ENCODE data around the gene CDH13.

CDH13 gene

GRCh38 chr16:82949016-82949415, 322.2 kb downstream of the CDH13 start:
- H2BK15ac ChIP-seq (ENCODE audit: low read depth, poor library complexity, severe bottlenecking): no peak overlapping the region
- no peak for DNase-seq
- H3K14ac ChIP-seq (ENCODE audit: low read length in 2 of 2): no peak overlapping the region
- H2BK12ac ChIP-seq (ENCODE audit: low read length in 2 of 2): no peak overlapping the region
- H2AK5ac ChIP-seq (ENCODE audit: low read length, severe bottlenecking): no peak overlapping the region
- no peaks in the 10 kb centered on the region for H3K27me3 ChIP-seq (ENCODE audit: control insufficient read depth in 1 of 2, insufficient read depth in 1 of 2, low read length in 2 of 2)
- H4K91ac ChIP-seq (ENCODE audit: low read length): peak overlapping the region; percentile 31
- WGBS: 97% methylated on average over 5 of the region's 5 CpGs
- no peak overlapping the region for H3K27ac ChIP-seq (ENCODE audit: low read length, poor library complexity, severe bottlenecking)
- H2BK120ac ChIP-seq (ENCODE audit: low read depth, low read length): no peak overlapping the region
- H3K18ac ChIP-seq (ENCODE audit: low read depth in 1 of 2, low read length in 2 of 2): no peak overlapping the region
- peaks cover 9% of the 10 kb centered on the region for H3K79me1 ChIP-seq (replicated peaks; ENCODE audit: low read length, poor library complexity, severe bottlenecking)
- no peaks in the 10 kb centered on the region for H3K9me3 ChIP-seq (ENCODE audit: control insufficient read depth, low read length)
- H4K8ac ChIP-seq (ENCODE audit: low read length): no peak overlapping the region
- no peak overlapping the region for H2BK5ac ChIP-seq (ENCODE audit: low read depth, low read length, poor library complexity, severe bottlenecking)
- H3K4me1 ChIP-seq (ENCODE audit: control insufficient read depth, insufficient read depth, low read depth, low read length): no peaks in the 10 kb centered on the region
- no peak overlapping the region for H3K4me2 ChIP-seq (ENCODE audit: low read length, poor library complexity, severe bottlenecking)
- H3K36me3 ChIP-seq (ENCODE audit: control insufficient read depth in 1 of 2, insufficient read depth in 2 of 2, low read depth in 1 of 2, low read length in 2 of 2): no peaks in the 10 kb centered on the region
- no peak overlapping the region for H2AFZ ChIP-seq (ENCODE audit: low read depth, low read length)
- H3K4me3 ChIP-seq (ENCODE audit: insufficient read depth in 1 of 2, low read depth in 1 of 2, low read length in 2 of 2): no peak overlapping the region
- no peak overlapping the region for H3K9ac ChIP-seq (ENCODE audit: low read length)
- H3K23ac ChIP-seq (ENCODE audit: low read length in 2 of 2): no peak overlapping the region
- no peak overlapping the region for H3K4ac ChIP-seq (ENCODE audit: low read depth in 1 of 2, low read length in 2 of 2)

- Histone ChIP-seq H2BK15ac (ENCODE audit: low read depth, poor library complexity, severe bottlenecking) (no peak overlapping the region), H2BK5ac (ENCODE audit: low read depth, low read length, poor library complexity, severe bottlenecking) (no peak overlapping the region), H3K27ac (ENCODE audit: low read length, poor library complexity, severe bottlenecking) (no peak overlapping the region), H3K4ac (ENCODE audit: low read depth in 1 of 2, low read length in 2 of 2) (no peak overlapping the region), H4K8ac (ENCODE audit: low read length) (no peak overlapping the region), H3K27me3 (ENCODE audit: control insufficient read depth in 1 of 2, insufficient read depth in 1 of 2, low read length in 2 of 2) (no peaks in the 10 kb centered on the region), H2AK5ac (ENCODE audit: low read length, severe bottlenecking) (no peak overlapping the region), H3K4me3 (ENCODE audit: insufficient read depth in 1 of 2, low read depth in 1 of 2, low read length in 2 of 2) (no peak overlapping the region), H3K9ac (ENCODE audit: low read length) (no peak overlapping the region), H3K23ac (ENCODE audit: low read length in 2 of 2) (no peak overlapping the region), H3K36me3 (ENCODE audit: control insufficient read depth in 1 of 2, insufficient read depth in 2 of 2, low read depth in 1 of 2, low read length in 2 of 2) (no peaks in the 10 kb centered on the region), H4K91ac (ENCODE audit: low read length) (no peak overlapping the region), H3K4me2 (ENCODE audit: low read length, poor library complexity, severe bottlenecking) (no peak overlapping the region), H2BK12ac (ENCODE audit: low read length in 2 of 2) (no peak overlapping the region), H3K14ac (ENCODE audit: low read length in 2 of 2) (no peak overlapping the region), H2BK120ac (ENCODE audit: low read depth, low read length) (no peak overlapping the region), H3K4me1 (ENCODE audit: control insufficient read depth, insufficient read depth, low read depth, low read length) (no peaks in the 10 kb centered on the region), H3K9me3 (ENCODE audit: control insufficient read depth, low read length) (no peaks in the 10 kb centered on the region), H3K18ac (ENCODE audit: low read depth in 1 of 2, low read length in 2 of 2) (no peak overlapping the region), H3K79me1 (replicated peaks; ENCODE audit: low read length, poor library complexity, severe bottlenecking) (peaks cover 7% of the 10 kb centered on the region), H2AFZ (ENCODE audit: low read depth, low read length) (no peak overlapping the region)
- DNase-seq: no peak
- no CpG with 5 or more reads among the region's 2 CpGs for WGBS
These were observed 326.7 kb downstream of the CDH13 start for GRCh38 chr16:82953517-82953916.

GRCh38 chr16:82954224-82954929, 327.6 kb downstream of the CDH13 start:
- Histone ChIP-seq H3K4me2 (ENCODE audit: low read length, poor library complexity, severe bottlenecking) (no peak overlapping the region), H3K4me3 (ENCODE audit: insufficient read depth in 1 of 2, low read depth in 1 of 2, low read length in 2 of 2) (no peak overlapping the region), H3K79me1 (replicated peaks; ENCODE audit: low read length, poor library complexity, severe bottlenecking) (peaks cover 4% of the 10 kb centered on the region), H3K27me3 (ENCODE audit: control insufficient read depth in 1 of 2, insufficient read depth in 1 of 2, low read length in 2 of 2) (no peaks in the 10 kb centered on the region), H3K18ac (ENCODE audit: low read depth in 1 of 2, low read length in 2 of 2) (no peak overlapping the region), H2BK15ac (ENCODE audit: low read depth, poor library complexity, severe bottlenecking) (no peak overlapping the region), H2BK12ac (ENCODE audit: low read length in 2 of 2) (no peak overlapping the region), H3K23ac (ENCODE audit: low read length in 2 of 2) (no peak overlapping the region), H3K4me1 (ENCODE audit: control insufficient read depth, insufficient read depth, low read depth, low read length) (no peaks in the 10 kb centered on the region), H2AFZ (ENCODE audit: low read depth, low read length) (no peak overlapping the region), H4K91ac (ENCODE audit: low read length) (no peak overlapping the region), H3K27ac (ENCODE audit: low read length, poor library complexity, severe bottlenecking) (no peak overlapping the region), H3K14ac (ENCODE audit: low read length in 2 of 2) (no peak overlapping the region), H3K9ac (ENCODE audit: low read length) (no peak overlapping the region), H2AK5ac (ENCODE audit: low read length, severe bottlenecking) (no peak overlapping the region), H3K36me3 (ENCODE audit: control insufficient read depth in 1 of 2, insufficient read depth in 2 of 2, low read depth in 1 of 2, low read length in 2 of 2) (no peaks in the 10 kb centered on the region), H3K9me3 (ENCODE audit: control insufficient read depth, low read length) (no peaks in the 10 kb centered on the region), H2BK120ac (ENCODE audit: low read depth, low read length) (no peak overlapping the region), H4K8ac (ENCODE audit: low read length) (no peak overlapping the region), H3K4ac (ENCODE audit: low read depth in 1 of 2, low read length in 2 of 2) (no peak overlapping the region), H2BK5ac (ENCODE audit: low read depth, low read length, poor library complexity, severe bottlenecking) (no peak overlapping the region)
- WGBS: 94% methylated on average over 8 of the region's 8 CpGs
- DNase-seq: peak; percentile 36

GRCh38 chr16:82955741-82956348, 329.1 kb downstream of the CDH13 start:
- peaks cover 7% of the 10 kb centered on the region for H3K79me1 ChIP-seq (replicated peaks; ENCODE audit: low read length, poor library complexity, severe bottlenecking)
- H2AFZ ChIP-seq (ENCODE audit: low read depth, low read length): no peak overlapping the region
- no peak overlapping the region for H3K4me3 ChIP-seq (ENCODE audit: insufficient read depth in 1 of 2, low read depth in 1 of 2, low read length in 2 of 2)
- no peak overlapping the region for H4K8ac ChIP-seq (ENCODE audit: low read length)
- no peak overlapping the region for H3K4ac ChIP-seq (ENCODE audit: low read depth in 1 of 2, low read length in 2 of 2)
- no peak overlapping the region for H2BK12ac ChIP-seq (ENCODE audit: low read length in 2 of 2)
- no peaks in the 10 kb centered on the region for H3K9me3 ChIP-seq (ENCODE audit: control insufficient read depth, low read length)
- DNase-seq: no peak
- H2BK120ac ChIP-seq (ENCODE audit: low read depth, low read length): no peak overlapping the region
- no peak overlapping the region for H4K91ac ChIP-seq (ENCODE audit: low read length)
- H2AK5ac ChIP-seq (ENCODE audit: low read length, severe bottlenecking): no peak overlapping the region
- no peak overlapping the region for H3K18ac ChIP-seq (ENCODE audit: low read depth in 1 of 2, low read length in 2 of 2)
- H3K23ac ChIP-seq (ENCODE audit: low read length in 2 of 2): no peak overlapping the region
- H3K27me3 ChIP-seq (ENCODE audit: control insufficient read depth in 1 of 2, insufficient read depth in 1 of 2, low read length in 2 of 2): no peaks in the 10 kb centered on the region
- H3K14ac ChIP-seq (ENCODE audit: low read length in 2 of 2): no peak overlapping the region
- no peak overlapping the region for H3K27ac ChIP-seq (ENCODE audit: low read length, poor library complexity, severe bottlenecking)
- H3K4me1 ChIP-seq (ENCODE audit: control insufficient read depth, insufficient read depth, low read depth, low read length): no peaks in the 10 kb centered on the region
- no peaks in the 10 kb centered on the region for H3K36me3 ChIP-seq (ENCODE audit: control insufficient read depth in 1 of 2, insufficient read depth in 2 of 2, low read depth in 1 of 2, low read length in 2 of 2)
- no peak overlapping the region for H3K9ac ChIP-seq (ENCODE audit: low read length)
- WGBS: 88% methylated on average over 3 of the region's 3 CpGs
- H3K4me2 ChIP-seq (ENCODE audit: low read length, poor library complexity, severe bottlenecking): no peak overlapping the region
- H2BK5ac ChIP-seq (ENCODE audit: low read depth, low read length, poor library complexity, severe bottlenecking): no peak overlapping the region
- no peak overlapping the region for H2BK15ac ChIP-seq (ENCODE audit: low read depth, poor library complexity, severe bottlenecking)
